NOMO-1 treated with dmso at 0.1 percent for 144 hours (cell line): ENCODE measurements around the gene DTNA.
"Not testable (repeated sequence)": the region's sequence is repeated elsewhere in the genome, so short reads cannot be mapped to it uniquely, and the experiment has no call there.

Experiments
- DNase-seq: peaks from one replicate; lab custom pipeline; 2025; ENCODE audit not compliant: unreplicated experiment; lab: John Stamatoyannopoulos, UW

The DTNA gene

GRCh38 chr18:34887881-34888580 is 177.9 kb downstream of the DTNA start:
- no peak for DNase-seq

GRCh38 chr18:34890486-34891085 is 180.5 kb downstream of the DTNA start:
- no peak for DNase-seq

- no peak for DNase-seq
These were observed 182.3 kb downstream of the DTNA start for GRCh38 chr18:34892379-34892778.

- DNase-seq: no peak
These were observed 183.1 kb downstream of the DTNA start for GRCh38 chr18:34893239-34893638.

GRCh38 chr18:34901299-34901698 is 191.2 kb downstream of the DTNA start:
- DNase-seq: no peak

- no peak for DNase-seq
These were observed 194.9 kb downstream of the DTNA start for GRCh38 chr18:34904994-34905393.

- not testable (repeated sequence) for DNase-seq
These were observed 196.9 kb downstream of the DTNA start for GRCh38 chr18:34906985-34907384.

GRCh38 chr18:34909637-34910364 is 199.7 kb downstream of the DTNA start:
- no peak for DNase-seq

GRCh38 chr18:34911081-34911480 is 201.0 kb downstream of the DTNA start:
- DNase-seq: no peak

- DNase-seq: no peak
These were observed 201.7 kb downstream of the DTNA start for GRCh38 chr18:34911661-34912384.

GRCh38 chr18:34913837-34914661 is 204.0 kb downstream of the DTNA start:
- peak; percentile 59 for DNase-seq

- no peak for DNase-seq
These were observed 204.9 kb downstream of the DTNA start for GRCh38 chr18:34915046-34915445.

GRCh38 chr18:34916539-34916938 is 206.4 kb downstream of the DTNA start:
- DNase-seq: not testable (repeated sequence)

- DNase-seq: no peak
These were observed 208.8 kb downstream of the DTNA start for GRCh38 chr18:34918856-34919255.

GRCh38 chr18:34921226-34921625 is 211.1 kb downstream of the DTNA start:
- DNase-seq: no peak

- DNase-seq: no peak
These were observed 211.8 kb downstream of the DTNA start for GRCh38 chr18:34921811-34922385.

GRCh38 chr18:34922594-34922993 is 212.5 kb downstream of the DTNA start:
- not testable (repeated sequence) for DNase-seq

GRCh38 chr18:34923911-34924310 is 213.8 kb downstream of the DTNA start:
- no peak for DNase-seq

- DNase-seq: no peak
These were observed 216.6 kb downstream of the DTNA start for GRCh38 chr18:34926683-34927082.

- no peak for DNase-seq
These were observed 218.1 kb downstream of the DTNA start for GRCh38 chr18:34928088-34928753.
